ENCODE data around the gene TPCN1. TPM values are rescaled to one million over a fixed set of nuclear protein-coding genes. Genes with fewer than 3 reads are reported as not detected.
A peak's percentile ranks its signal among the peaks of the same experiment; 100 is the strongest.

Gene TPCN1
- total RNA-seq, 1 experiment from 2014 or later: 13.5 TPM

- H3K27me3 ChIP-seq (ENCODE audit: insufficient read depth, low read length): no peaks in the 10 kb centered on the region
- H3T11ph ChIP-seq (ENCODE audit: low read length): no peak overlapping the region
- no peak overlapping the region for H4K8ac ChIP-seq (replicated peaks; ENCODE audit: insufficient read length, low read depth, low read length)
- no peak overlapping the region for H2BK15ac ChIP-seq (ENCODE audit: low read depth, low read length)
- Mint-ChIP-seq H3K9me3 (no peaks in the 10 kb centered on the region), H3K4me3 (no peak overlapping the region), H3K27me3 (ENCODE audit: low read depth) (peaks cover 11% of the 10 kb centered on the region), H3K36me3 (ENCODE audit: insufficient read depth in 1 of 3, low read depth in 3 of 3) (peaks cover 0 to 38% (median 24%) of the 10 kb centered on the region in 3 experiments; a peak in 5 of 7 replicates), H3K27ac (0 out of 7 replicates have a peak overlapping the region, but pooled peaks of 1 of the 3 experiments have one; percentile 76), H3K4me1 (peaks cover 11% of the 10 kb centered on the region in 2 experiments)
- H2BK120ac ChIP-seq (ENCODE audit: low read depth, low read length, poor library complexity, severe bottlenecking): no peak overlapping the region
- H3K23me2 ChIP-seq (ENCODE audit: insufficient read length, low read depth, low read length, poor library complexity, severe bottlenecking): peaks cover under 1% of the 10 kb centered on the region
- H4K20me1 ChIP-seq (ENCODE audit: control insufficient read depth, insufficient read depth, insufficient read length): no peaks in the 10 kb centered on the region
- no peak overlapping the region for H3K23ac ChIP-seq (ENCODE audit: insufficient read length, low read depth, low read length)
- H3K79me1 ChIP-seq (ENCODE audit: insufficient read depth, low read depth, low read length, poor library complexity, severe bottlenecking): no peaks in the 10 kb centered on the region
- no peak overlapping the region for H3K4ac ChIP-seq (ENCODE audit: low read depth, low read length)
- H3K14ac ChIP-seq (ENCODE audit: insufficient read depth, low read length): no peak overlapping the region
- no peak overlapping the region for H4K91ac ChIP-seq (ENCODE audit: insufficient read length, low read depth, low read length)
- no peak overlapping the region for H4K5ac ChIP-seq (ENCODE audit: insufficient read length, low read depth, low read length)
- H2BK5ac ChIP-seq (ENCODE audit: insufficient read length, low read length): no peak overlapping the region
- no peak overlapping the region for H2BK12ac ChIP-seq (ENCODE audit: insufficient read length, low read depth, low read length)
- no CpG with 5 or more reads among the region's 9 CpGs for WGBS (ENCODE audit: extremely low coverage, insufficient read length, low lambda C conversion rate)
- H3K27ac ChIP-seq (ENCODE audit: insufficient read length, low read depth, low read length): no peak overlapping the region
- TF ChIP-seq CTCF (conservative IDR thresholded peaks at IDR 0.05): no peak
- H3K56ac ChIP-seq (ENCODE audit: insufficient read length, low read depth, low read length): no peak overlapping the region
- no peak overlapping the region for H2AK5ac ChIP-seq (ENCODE audit: insufficient read length, low read length)
- H2BK20ac ChIP-seq (ENCODE audit: low read depth, low read length, poor library complexity, severe bottlenecking): no peak overlapping the region
- no peaks in the 10 kb centered on the region for H3K4me1 ChIP-seq (ENCODE audit: insufficient read depth, low read length)
- no peak overlapping the region for H3K18ac ChIP-seq (ENCODE audit: insufficient read length, low read depth, low read length)
- no peaks in the 10 kb centered on the region for H3K79me2 ChIP-seq (ENCODE audit: insufficient read depth, low read length)
- H3K9ac ChIP-seq (ENCODE audit: extremely low read depth, insufficient read length, low read length): no peak overlapping the region
- H3K4me2 ChIP-seq (ENCODE audit: insufficient read depth, insufficient read length, low read length): no peak overlapping the region
- no peak overlapping the region for H2AFZ ChIP-seq (ENCODE audit: low read length)
- DNase-seq: no peak
- no peaks in the 10 kb centered on the region for H3K9me3 ChIP-seq (ENCODE audit: control insufficient read depth, low read depth, low read length)
Observed at GRCh38 chr12:113329022-113329790, 107.9 kb downstream of the TPCN1 start.

All from H9 (cell line).